NCI-H1417 treated with DMSO at 0.1 percent for 48 hours (cell line): ENCODE measurements around the gene GRPEL1.

Source experiments
- DNase-seq: peaks from one replicate; lab custom pipeline; 2025; lab: John Stamatoyannopoulos, UW

Gene GRPEL1

GRCh38 chr4:7044137-7044930, 23.5 kb downstream of the GRPEL1 start:
- DNase-seq, result no peak

- no peak for DNase-seq
These were observed 24.4 kb downstream of the GRPEL1 start, which contains the start of gene TADA2B for GRCh38 chr4:7043284-7044136. Gene TADA2B, plus strand, starts transcription at chr4:7043372. Its CDS starts 208 bp downstream, at chr4:7043580.

GRCh38 chr4:7042503-7043283, 25.2 kb downstream of the GRPEL1 start:
- DNase-seq, result peak; percentile 81

- no peak for DNase-seq
These were observed 25.9 kb downstream of the GRPEL1 start for GRCh38 chr4:7041801-7042502.

GRCh38 chr4:7041246-7041645, 26.6 kb downstream of the GRPEL1 start:
- no peak for DNase-seq

- no peak for DNase-seq
These were observed 27.1 kb downstream of the GRPEL1 start for GRCh38 chr4:7040765-7041164.

- no peak for DNase-seq
These were observed 30.4 kb downstream of the GRPEL1 start for GRCh38 chr4:7037425-7037824.

GRCh38 chr4:7034262-7035081, 33.4 kb downstream of the GRPEL1 start:
- DNase-seq, result no peak

- DNase-seq, result no peak
These were observed 35.3 kb downstream of the GRPEL1 start for GRCh38 chr4:7032596-7032995.

- no peak for DNase-seq
These were observed 36.1 kb downstream of the GRPEL1 start for GRCh38 chr4:7031558-7032449.

- DNase-seq, result no peak
These were observed 37.0 kb downstream of the GRPEL1 start for GRCh38 chr4:7030856-7031255.

GRCh38 chr4:7029921-7030320, 37.9 kb downstream of the GRPEL1 start:
- no peak for DNase-seq

GRCh38 chr4:7029212-7029611, 38.7 kb downstream of the GRPEL1 start:
- DNase-seq, result no peak

- DNase-seq, result no peak
These were observed 40.0 kb downstream of the GRPEL1 start for GRCh38 chr4:7027913-7028312.

GRCh38 chr4:7027284-7027683, 40.6 kb downstream of the GRPEL1 start:
- no peak for DNase-seq

- DNase-seq, result no peak
These were observed 41.8 kb downstream of the GRPEL1 start for GRCh38 chr4:7026107-7026506.

- no peak for DNase-seq
These were observed 42.7 kb downstream of the GRPEL1 start for GRCh38 chr4:7025040-7025602.

- no peak for DNase-seq
These were observed 43.5 kb downstream of the GRPEL1 start for GRCh38 chr4:7024336-7024890.

- no peak for DNase-seq
These were observed 44.0 kb downstream of the GRPEL1 start for GRCh38 chr4:7023901-7024300.
